GM12878 (cell line): Measurements from ENCODE around the gene STAMBP. TPM values are rescaled to one million over a fixed set of nuclear protein-coding genes. Genes with fewer than 3 reads are reported as not detected.

Experiments used
- ATAC-seq: fragments of 200-7000 bp; cut with Tn5 transposase; 3 replicates; pipeline ENCODE4 v1.9.1; 2020; ENCODE audit warnings: mild to moderate bottlenecking, moderate library complexity
- BruUV-seq: library from RNA; stranded (reverse); fragments of 400-500 nt; replicated peaks from 2 replicates; lab custom pipeline; 2021; lab: Mats Ljungman, UMichigan
- CTCF ChIA-PET: fragments of 300-600 bp; sonication (Branson Sonifier 250); formaldehyde crosslinking; extraction: SDS; loops from one replicate; lab custom pipeline; 2021; ENCODE audit warnings: inconsistent platforms; lab: Yijun Ruan, JAX
- POLR2A ChIA-PET: fragments of 350-600 bp; formaldehyde crosslinking; extraction: SDS; loops from one replicate; lab custom pipeline; 2021; ENCODE audit warnings: inconsistent platforms; lab: Charles Lee
- RAD21 ChIA-PET: fragments of 300-600 bp; sonication (Branson Sonifier 250); formaldehyde crosslinking; loops from one replicate; lab custom pipeline; 2023; ENCODE audit warnings: antibody characterized with exemption; ENCODE audit not compliant: unreplicated experiment; lab: Charles Lee
- SMC1A ChIA-PET: fragments of 300-600 bp; sonication (Branson Sonifier 250); formaldehyde crosslinking; loops from one replicate; lab custom pipeline; 2023; ENCODE audit not compliant: unreplicated experiment, uncharacterized antibody; lab: Charles Lee
- DNase-seq: peaks from one replicate; pipeline ENCODE4 v3.0.0-alpha.2; 2011; ENCODE audit warnings: low read depth, low spot score
- FAIRE-seq: peaks from 3 replicates; lab custom pipeline; 2011; peaks lifted over from hg19 to GRCh38; lab: Jason Lieb, UNC
- H2AFZ ChIP-seq: 2 replicates; pipeline ENCODE4 v1.6.0; 2011; ENCODE audit warnings: low read depth, low read length, control low read depth; ENCODE audit not compliant: control insufficient read depth
- H3K27ac ChIP-seq: 2 replicates; pipeline ENCODE4 v1.5.1; 2011; ENCODE audit warnings: control low read depth; ENCODE audit not compliant: control insufficient read depth, insufficient read depth
- H3K27me3 ChIP-seq, 2 experiments: replicated peaks in 1 of 2; 2 replicates each; pipeline versions ENCODE4 v1.6.0 to v1.6.1; 2011; ENCODE audit warnings: low read length in 1 of 2; ENCODE audit not compliant: control insufficient read depth in 2 of 2, insufficient read depth in 2 of 2
- H3K36me3 ChIP-seq, 2 experiments: 2 replicates each; pipeline ENCODE4 v1.5.1; 2011; ENCODE audit warnings: low read length in 1 of 2; ENCODE audit not compliant: control insufficient read depth in 2 of 2, insufficient read depth in 2 of 2
- H3K4me1 ChIP-seq: 2 replicates; pipeline ENCODE4 v1.6.1; 2011; ENCODE audit warnings: mild to moderate bottlenecking, low read length, moderate library complexity, mixed read lengths; ENCODE audit not compliant: control insufficient read depth, insufficient read depth
- H3K4me2 ChIP-seq: 2 replicates; pipeline ENCODE4 v1.6.0; 2011; ENCODE audit warnings: control low read depth; ENCODE audit not compliant: control insufficient read depth, insufficient read depth
- H3K4me3 ChIP-seq: fragments of 200-600 bp; sonication (generic); 2 replicates; pipeline ENCODE4 v1.5.1; 2016
- H3K79me2 ChIP-seq: 2 replicates; pipeline ENCODE4 v1.6.0; 2011; ENCODE audit warnings: low read length; ENCODE audit not compliant: control insufficient read depth, insufficient read depth
- H3K9ac ChIP-seq: 2 replicates; pipeline ENCODE4 v1.8.0; 2011; ENCODE audit warnings: low read length, control low read depth, mixed read lengths; ENCODE audit not compliant: control insufficient read depth, insufficient read depth
- H3K9me3 ChIP-seq: replicated peaks from 3 replicates; pipeline ENCODE4 v1.5.1; 2011; ENCODE audit warnings: mild to moderate bottlenecking, low read length; ENCODE audit not compliant: control insufficient read depth, insufficient read depth
- H4K20me1 ChIP-seq: 2 replicates; pipeline ENCODE4 v1.6.0; 2011; ENCODE audit not compliant: control insufficient read depth, insufficient read depth
- BMI1 ChIP-seq: fragments of 450-650 bp; IDR thresholded peaks from 2 replicates; pipeline ENCODE4 v1.6.1; 2016; ENCODE audit warnings: mild to moderate bottlenecking, moderate library complexity, borderline replicate concordance
- HCFC1 ChIP-seq: fragments of 150-350 bp; IDR thresholded peaks from 2 replicates; pipeline ENCODE4 v1.6.1; 2014; ENCODE audit warnings: low read length
- KDM1A ChIP-seq: fragments of 200-600 bp; sonication (generic); IDR thresholded peaks from 2 replicates; pipeline ENCODE4 v1.6.1; 2016; ENCODE audit warnings: borderline replicate concordance
- MTA2 ChIP-seq: fragments of 450-650 bp; IDR thresholded peaks from 2 replicates; pipeline ENCODE4 v1.6.1; 2016; ENCODE audit warnings: low read depth, mild to moderate bottlenecking, moderate library complexity
- MYB ChIP-seq: fragments of 150-350 bp; IDR thresholded peaks from 2 replicates; pipeline ENCODE4 v1.6.1; 2014; ENCODE audit warnings: mild to moderate bottlenecking, low read depth, low read length, borderline replicate concordance
- PML ChIP-seq: IDR thresholded peaks from 2 replicates; pipeline ENCODE4 v1.6.1; 2012; ENCODE audit warnings: low read length, inconsistent platforms
- POU2F2 ChIP-seq: IDR thresholded peaks from 3 replicates; pipeline ENCODE4 v1.6.1; 2011; ENCODE audit warnings: low read depth, mild to moderate bottlenecking, low read length, borderline replicate concordance
- RAD21 ChIP-seq: IDR thresholded peaks from 2 replicates; pipeline ENCODE4 v1.6.1; 2011; ENCODE audit warnings: mild to moderate bottlenecking, low read depth, low read length, moderate library complexity; ENCODE audit not compliant: insufficient read depth
- RB1 ChIP-seq: fragments of 450-650 bp; formaldehyde crosslinking; IDR thresholded peaks from 2 replicates; pipeline ENCODE4 v1.6.1; 2017; ENCODE audit warnings: mild to moderate bottlenecking, borderline replicate concordance
- SRF ChIP-seq, 2 experiments: IDR thresholded peaks; 2 replicates each; pipeline ENCODE4 v1.6.1; 2011; ENCODE audit warnings: low read depth in 2 of 2, low read length in 2 of 2, mild to moderate bottlenecking in 1 of 2, moderate library complexity in 1 of 2
- ZSCAN29 ChIP-seq: fragments of 450-650 bp; IDR thresholded peaks from 2 replicates; pipeline ENCODE4 v1.6.1; 2017; ENCODE audit warnings: mild to moderate bottlenecking, moderate library complexity
- WGBS: methylation state at CpG from one replicate; pipeline ENCODE4 v1.1.6; 2016; ENCODE audit warnings: low lambda C conversion rate; ENCODE audit not compliant: insufficient replicate concordance, insufficient coverage; ENCODE audit errors: missing lambda C conversion rate; 5-methylcytosine and 5-hydroxymethylcytosine counted together
- in situ Hi-C: fragments of 300-500 bp; cut with MboI; formaldehyde crosslinking; loops from 9 replicates; pipeline ENCODE4 v1.14.3; 2018; ENCODE audit warnings: mixed read lengths
- intact Hi-C: fragments of 100-400 bp; cut with micrococcal nuclease; formaldehyde crosslinking; loops from one replicate; pipeline ENCODE4 v1.14.2; 2022; ENCODE audit not compliant: unreplicated experiment
- polyA plus RNA-seq, 11 experiments: library from polyadenylated mRNA; depleted of rRNA in 4 of 11; unstranded in 6 of 11; stranded (reverse) in 5 of 11; fragments of >200 nt; fragmentation: Nextera tagmentation in 4 of 11; fragmentation: Illumina TruSeq in 1 of 11; extraction: Ambion mirVana in 4 of 11; extraction: Trizol in 1 of 11; gene quantifications; 1 replicate in 1 of 11; 2 replicates in 10 of 11; pipeline versions ENCODE4 v1.2.1 to v1.2.3, GENCODE V29; 2011 to 2016; ENCODE audit warnings: inconsistent platforms in 2 of 11, missing spikeins in 2 of 11, low read depth in 1 of 11
- total RNA-seq, 4 experiments: library from RNA; depleted of rRNA in 3 of 4; stranded (reverse); fragments of >200 nt in 3 of 4; fragmentation: Illumina TruSeq in 1 of 4; extraction: Trizol in 1 of 4; gene quantifications; 2 replicates each; pipeline versions ENCODE4 v1.2.1 to v1.2.3, GENCODE V29; 2013 to 2021
- TF ChIP-seq, protein P1 (sequence below): fragments of 450-650 bp; IDR thresholded peaks from 2 replicates; pipeline ENCODE4 v1.6.1; 2017; ENCODE audit warnings: borderline replicate concordance
- TF ChIP-seq, protein P2 (sequence below): IDR thresholded peaks from 2 replicates; pipeline ENCODE4 v1.6.1; 2011; ENCODE audit warnings: mild to moderate bottlenecking, low read depth, low read length, moderate library complexity; ENCODE audit not compliant: insufficient replicate concordance
- TF ChIP-seq, protein P3 (sequence below): IDR thresholded peaks from 2 replicates; pipeline ENCODE4 v1.6.1; 2011; ENCODE audit warnings: borderline replicate concordance, low read depth, mild to moderate bottlenecking, moderate library complexity, mixed read lengths, low read length; ENCODE audit not compliant: insufficient read depth; ENCODE audit errors: extremely low read length
- TF ChIP-seq, protein P4 (sequence below): fragments of 450-650 bp; formaldehyde crosslinking; IDR thresholded peaks from 2 replicates; pipeline ENCODE4 v1.4.0; 2020; ENCODE audit warnings: mild to moderate bottlenecking, moderate library complexity
- TF ChIP-seq, protein P5 (sequence below): fragments of 450-650 bp; conservative IDR thresholded peaks from 2 replicates; pipeline ENCODE4 v1.6.1; 2017; ENCODE audit warnings: mild to moderate bottlenecking, moderate library complexity

STAMBP gene
- total and polyA plus RNA-seq, 10 of the 15 experiments (the other 5 are each of a cell fraction or from before 2014, with no cell fraction given) = 38.9 to 84.1 (median 69.7) TPM

DNA sequence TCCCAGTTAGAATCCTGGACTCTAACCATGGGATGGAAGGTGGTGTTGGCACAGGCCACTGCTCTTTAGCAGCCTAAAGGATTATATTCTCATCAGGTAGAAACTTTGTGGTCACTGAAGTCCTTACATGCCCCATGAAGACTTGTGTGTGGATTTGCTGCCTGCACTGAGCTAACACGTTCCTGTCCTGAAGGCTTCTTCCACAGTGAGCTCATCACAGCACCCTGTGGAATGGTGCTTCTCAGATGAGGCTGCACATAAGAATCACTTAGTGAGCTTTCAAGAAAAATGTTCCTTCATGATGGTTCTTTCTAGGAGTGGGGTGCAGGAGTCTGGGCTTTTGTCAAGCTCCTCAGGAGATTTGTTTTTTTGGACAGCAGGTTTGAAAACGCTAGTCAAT, 26.8 kb downstream of the STAMBP start:
- ChIA-PET POLR2A (no interaction called here), SMC1A (interaction anchor here (1.7 kb wide), 1 partner anchor 32 kb away, joined by 4 read pairs; no protein-coding TSS in a partner anchor), RAD21 (no interaction called here), CTCF (no interaction called here)
- no peak for FAIRE-seq
- Histone ChIP-seq H4K20me1 (no peaks in the 10 kb centered on the region), H3K4me1 (no peaks in the 10 kb centered on the region), H3K9me3 (no peaks in the 10 kb centered on the region), H3K9ac (no peak overlapping the region), H3K4me3 (no peak overlapping the region), H3K27me3 (no peaks in the 10 kb centered on the region), H3K36me3 (peaks cover 7 to 29% of the 10 kb centered on the region in 2 experiments), H3K27ac (no peak overlapping the region), H3K4me2 (no peak overlapping the region), H2AFZ (no peak overlapping the region), H3K79me2 (no peaks in the 10 kb centered on the region)
- no peak for DNase-seq
- BruUV-seq = no TSS peak
- 100% methylated on average over 2 of the region's 2 CpGs for WGBS
- intact Hi-C loops = no loop called here
- in situ Hi-C loops = no loop called here
- ATAC-seq = no peak
- no peak for TF ChIP-seq KDM1A
- no peak for TF ChIP-seq RB1
- TF ChIP-seq MYB = no peak
- TF ChIP-seq, protein P1, sequence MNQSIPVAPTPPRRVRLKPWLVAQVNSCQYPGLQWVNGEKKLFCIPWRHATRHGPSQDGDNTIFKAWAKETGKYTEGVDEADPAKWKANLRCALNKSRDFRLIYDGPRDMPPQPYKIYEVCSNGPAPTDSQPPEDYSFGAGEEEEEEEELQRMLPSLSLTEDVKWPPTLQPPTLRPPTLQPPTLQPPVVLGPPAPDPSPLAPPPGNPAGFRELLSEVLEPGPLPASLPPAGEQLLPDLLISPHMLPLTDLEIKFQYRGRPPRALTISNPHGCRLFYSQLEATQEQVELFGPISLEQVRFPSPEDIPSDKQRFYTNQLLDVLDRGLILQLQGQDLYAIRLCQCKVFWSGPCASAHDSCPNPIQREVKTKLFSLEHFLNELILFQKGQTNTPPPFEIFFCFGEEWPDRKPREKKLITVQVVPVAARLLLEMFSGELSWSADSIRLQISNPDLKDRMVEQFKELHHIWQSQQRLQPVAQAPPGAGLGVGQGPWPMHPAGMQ = no peak
- TF ChIP-seq, protein P2, sequence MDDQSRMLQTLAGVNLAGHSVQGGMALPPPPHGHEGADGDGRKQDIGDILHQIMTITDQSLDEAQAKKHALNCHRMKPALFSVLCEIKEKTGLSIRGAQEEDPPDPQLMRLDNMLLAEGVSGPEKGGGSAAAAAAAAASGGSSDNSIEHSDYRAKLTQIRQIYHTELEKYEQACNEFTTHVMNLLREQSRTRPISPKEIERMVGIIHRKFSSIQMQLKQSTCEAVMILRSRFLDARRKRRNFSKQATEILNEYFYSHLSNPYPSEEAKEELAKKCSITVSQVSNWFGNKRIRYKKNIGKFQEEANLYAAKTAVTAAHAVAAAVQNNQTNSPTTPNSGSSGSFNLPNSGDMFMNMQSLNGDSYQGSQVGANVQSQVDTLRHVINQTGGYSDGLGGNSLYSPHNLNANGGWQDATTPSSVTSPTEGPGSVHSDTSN = no peak
- TF ChIP-seq, protein P3, sequence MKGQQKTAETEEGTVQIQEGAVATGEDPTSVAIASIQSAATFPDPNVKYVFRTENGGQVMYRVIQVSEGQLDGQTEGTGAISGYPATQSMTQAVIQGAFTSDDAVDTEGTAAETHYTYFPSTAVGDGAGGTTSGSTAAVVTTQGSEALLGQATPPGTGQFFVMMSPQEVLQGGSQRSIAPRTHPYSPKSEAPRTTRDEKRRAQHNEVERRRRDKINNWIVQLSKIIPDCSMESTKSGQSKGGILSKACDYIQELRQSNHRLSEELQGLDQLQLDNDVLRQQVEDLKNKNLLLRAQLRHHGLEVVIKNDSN = no peak
- TF ChIP-seq MTA2 = no peak
- TF ChIP-seq, protein P4, sequence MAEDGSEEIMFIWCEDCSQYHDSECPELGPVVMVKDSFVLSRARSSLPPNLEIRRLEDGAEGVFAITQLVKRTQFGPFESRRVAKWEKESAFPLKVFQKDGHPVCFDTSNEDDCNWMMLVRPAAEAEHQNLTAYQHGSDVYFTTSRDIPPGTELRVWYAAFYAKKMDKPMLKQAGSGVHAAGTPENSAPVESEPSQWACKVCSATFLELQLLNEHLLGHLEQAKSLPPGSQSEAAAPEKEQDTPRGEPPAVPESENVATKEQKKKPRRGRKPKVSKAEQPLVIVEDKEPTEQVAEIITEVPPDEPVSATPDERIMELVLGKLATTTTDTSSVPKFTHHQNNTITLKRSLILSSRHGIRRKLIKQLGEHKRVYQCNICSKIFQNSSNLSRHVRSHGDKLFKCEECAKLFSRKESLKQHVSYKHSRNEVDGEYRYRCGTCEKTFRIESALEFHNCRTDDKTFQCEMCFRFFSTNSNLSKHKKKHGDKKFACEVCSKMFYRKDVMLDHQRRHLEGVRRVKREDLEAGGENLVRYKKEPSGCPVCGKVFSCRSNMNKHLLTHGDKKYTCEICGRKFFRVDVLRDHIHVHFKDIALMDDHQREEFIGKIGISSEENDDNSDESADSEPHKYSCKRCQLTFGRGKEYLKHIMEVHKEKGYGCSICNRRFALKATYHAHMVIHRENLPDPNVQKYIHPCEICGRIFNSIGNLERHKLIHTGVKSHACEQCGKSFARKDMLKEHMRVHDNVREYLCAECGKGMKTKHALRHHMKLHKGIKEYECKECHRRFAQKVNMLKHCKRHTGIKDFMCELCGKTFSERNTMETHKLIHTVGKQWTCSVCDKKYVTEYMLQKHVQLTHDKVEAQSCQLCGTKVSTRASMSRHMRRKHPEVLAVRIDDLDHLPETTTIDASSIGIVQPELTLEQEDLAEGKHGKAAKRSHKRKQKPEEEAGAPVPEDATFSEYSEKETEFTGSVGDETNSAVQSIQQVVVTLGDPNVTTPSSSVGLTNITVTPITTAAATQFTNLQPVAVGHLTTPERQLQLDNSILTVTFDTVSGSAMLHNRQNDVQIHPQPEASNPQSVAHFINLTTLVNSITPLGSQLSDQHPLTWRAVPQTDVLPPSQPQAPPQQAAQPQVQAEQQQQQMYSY (CRISPR knock-in tag) = no peak
- no peak for TF ChIP-seq PML
- no peak for TF ChIP-seq RAD21
- no peak for TF ChIP-seq ZSCAN29
- TF ChIP-seq SRF (IDR thresholded peaks at IDR 0.05; ENCODE audit: low read depth in 2 of 2, low read length in 2 of 2) = no peak
- TF ChIP-seq, protein P5, sequence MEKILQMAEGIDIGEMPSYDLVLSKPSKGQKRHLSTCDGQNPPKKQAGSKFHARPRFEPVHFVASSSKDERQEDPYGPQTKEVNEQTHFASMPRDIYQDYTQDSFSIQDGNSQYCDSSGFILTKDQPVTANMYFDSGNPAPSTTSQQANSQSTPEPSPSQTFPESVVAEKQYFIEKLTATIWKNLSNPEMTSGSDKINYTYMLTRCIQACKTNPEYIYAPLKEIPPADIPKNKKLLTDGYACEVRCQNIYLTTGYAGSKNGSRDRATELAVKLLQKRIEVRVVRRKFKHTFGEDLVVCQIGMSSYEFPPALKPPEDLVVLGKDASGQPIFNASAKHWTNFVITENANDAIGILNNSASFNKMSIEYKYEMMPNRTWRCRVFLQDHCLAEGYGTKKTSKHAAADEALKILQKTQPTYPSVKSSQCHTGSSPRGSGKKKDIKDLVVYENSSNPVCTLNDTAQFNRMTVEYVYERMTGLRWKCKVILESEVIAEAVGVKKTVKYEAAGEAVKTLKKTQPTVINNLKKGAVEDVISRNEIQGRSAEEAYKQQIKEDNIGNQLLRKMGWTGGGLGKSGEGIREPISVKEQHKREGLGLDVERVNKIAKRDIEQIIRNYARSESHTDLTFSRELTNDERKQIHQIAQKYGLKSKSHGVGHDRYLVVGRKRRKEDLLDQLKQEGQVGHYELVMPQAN = no peak
- TF ChIP-seq HCFC1 = no peak
- no peak for TF ChIP-seq BMI1
- no peak for TF ChIP-seq POU2F2
